ENCODE data around the gene POU6F1. TPM values are rescaled to one million over a fixed set of nuclear protein-coding genes. Genes with fewer than 3 reads are reported as not detected.

Gene POU6F1
- total RNA-seq, 1 experiment from 2014 or later: 6.9 TPM

GRCh38 chr12:51187370-51187987 lies 30.4 kb downstream of the POU6F1 start:
- Histone ChIP-seq H3F3A (ENCODE audit: low read length, unreplicated experiment) (no peaks in the 10 kb centered on the region), H3K27me3 (ENCODE audit: low read length) (no peaks in the 10 kb centered on the region), H2AFZ (ENCODE audit: low read length) (no peak overlapping the region), H3K9ac (ENCODE audit: low read length) (no peak overlapping the region), H3K9me3 (ENCODE audit: low read length) (no peaks in the 10 kb centered on the region), H3K4me2 (ENCODE audit: low read length) (no peak overlapping the region), H3K27ac (ENCODE audit: low read length) (no peak overlapping the region), H3K4me3 (ENCODE audit: low read length) (no peak overlapping the region), H4K20me1 (ENCODE audit: low read length) (no peaks in the 10 kb centered on the region), H3K9me2 (replicated peaks; ENCODE audit: low read length) (no peaks in the 10 kb centered on the region), H3K36me3 (ENCODE audit: low read depth, low read length) (no peaks in the 10 kb centered on the region), H3K4me1 (ENCODE audit: insufficient read depth, low read length) (no peaks in the 10 kb centered on the region), H3K79me2 (ENCODE audit: low read length) (no peaks in the 10 kb centered on the region)
- no TSS peak for BruUV-seq (replicated peaks)
- intact Hi-C loops (cut with micrococcal nuclease): no loop called here
- ChIA-PET CTCF (no interaction called here), POLR2A (ENCODE audit: unreplicated experiment) (no interaction called here)
- DNase-seq (no peak), ATAC-seq (no peak)
- no peak for TF ChIP-seq EZH2 (IDR thresholded peaks at IDR 0.05; ENCODE audit: low read length, unreplicated experiment)

DNA sequence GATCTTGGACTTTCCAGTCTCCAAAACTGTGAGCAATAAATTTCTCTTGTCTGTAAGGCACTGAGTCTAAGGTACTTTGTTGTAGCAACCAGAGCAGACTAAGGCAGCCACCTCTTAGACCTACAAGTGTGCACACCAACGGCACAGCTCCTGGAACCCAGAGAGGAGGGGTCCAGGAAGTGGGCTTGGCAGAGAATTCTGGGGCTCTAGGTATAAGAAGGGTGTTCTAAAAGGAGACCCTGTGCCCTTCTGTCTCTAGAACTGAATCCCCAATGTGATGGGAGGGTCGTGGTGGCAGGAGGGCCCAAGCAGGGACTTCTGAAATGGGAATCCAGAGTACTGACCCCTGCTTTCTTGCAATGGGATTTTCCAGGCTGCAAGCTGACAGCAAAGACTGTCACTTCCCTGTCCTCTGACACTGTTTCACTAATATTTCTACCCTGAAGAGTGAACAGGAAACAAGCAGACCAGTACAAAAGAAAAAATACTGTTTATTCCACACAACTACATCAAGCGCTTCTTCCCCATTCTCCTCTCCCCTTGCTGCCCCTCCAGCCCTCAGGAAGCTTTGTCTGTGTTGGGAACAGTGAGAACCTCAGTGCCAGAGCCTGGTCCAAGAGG lies 31.3 kb downstream of the POU6F1 start:
- Histone ChIP-seq H3K27ac (ENCODE audit: low read length) (no peak overlapping the region), H3K9me2 (replicated peaks; ENCODE audit: low read length) (no peaks in the 10 kb centered on the region), H3K9me3 (ENCODE audit: low read length) (no peaks in the 10 kb centered on the region), H3K27me3 (ENCODE audit: low read length) (no peaks in the 10 kb centered on the region), H3F3A (ENCODE audit: low read length, unreplicated experiment) (no peaks in the 10 kb centered on the region), H3K4me3 (ENCODE audit: low read length) (no peak overlapping the region), H3K36me3 (ENCODE audit: low read depth, low read length) (no peaks in the 10 kb centered on the region), H3K79me2 (ENCODE audit: low read length) (no peaks in the 10 kb centered on the region), H4K20me1 (ENCODE audit: low read length) (no peaks in the 10 kb centered on the region), H3K4me1 (ENCODE audit: insufficient read depth, low read length) (no peaks in the 10 kb centered on the region), H3K9ac (ENCODE audit: low read length) (no peak overlapping the region), H3K4me2 (ENCODE audit: low read length) (no peak overlapping the region), H2AFZ (ENCODE audit: low read length) (no peak overlapping the region)
- ChIA-PET POLR2A (ENCODE audit: unreplicated experiment) (no interaction called here), CTCF (no interaction called here)
- DNase-seq (no peak), ATAC-seq (no peak)
- BruUV-seq (replicated peaks): no TSS peak
- no peak for TF ChIP-seq EZH2phosphoT487 (IDR thresholded peaks at IDR 0.05; ENCODE audit: borderline replicate concordance, low read length)
- no peak for TF ChIP-seq CTCF (conservative IDR thresholded peaks at IDR 0.05; ENCODE audit: low read depth, low read length)
- no peak for TF ChIP-seq EZH2 (IDR thresholded peaks at IDR 0.05; ENCODE audit: low read length, unreplicated experiment)
- intact Hi-C loops (cut with micrococcal nuclease): no loop called here

- H3K79me2 ChIP-seq (ENCODE audit: low read length): no peaks in the 10 kb centered on the region
- no peaks in the 10 kb centered on the region for H4K20me1 ChIP-seq (ENCODE audit: low read length)
- CTCF ChIA-PET: no interaction called here
- TF ChIP-seq EZH2phosphoT487 (IDR thresholded peaks at IDR 0.05; ENCODE audit: borderline replicate concordance, low read length) (no peak), EZH2 (IDR thresholded peaks at IDR 0.05; ENCODE audit: low read length, unreplicated experiment) (no peak), CTCF (conservative IDR thresholded peaks at IDR 0.05; ENCODE audit: low read depth, low read length) (no peak)
- H3K27ac ChIP-seq (ENCODE audit: low read length): no peak overlapping the region
- no peak overlapping the region for H3K4me2 ChIP-seq (ENCODE audit: low read length)
- no peaks in the 10 kb centered on the region for H3K9me2 ChIP-seq (replicated peaks; ENCODE audit: low read length)
- H3K4me3 ChIP-seq (ENCODE audit: low read length): no peak overlapping the region
- H3F3A ChIP-seq (ENCODE audit: low read length, unreplicated experiment): no peaks in the 10 kb centered on the region
- intact Hi-C loops (cut with micrococcal nuclease): no loop called here
- no peaks in the 10 kb centered on the region for H3K4me1 ChIP-seq (ENCODE audit: insufficient read depth, low read length)
- H3K36me3 ChIP-seq (ENCODE audit: low read depth, low read length): no peaks in the 10 kb centered on the region
- no peaks in the 10 kb centered on the region for H3K9me3 ChIP-seq (ENCODE audit: low read length)
- H3K9ac ChIP-seq (ENCODE audit: low read length): no peak overlapping the region
- ATAC-seq (no peak), DNase-seq (no peak)
- H2AFZ ChIP-seq (ENCODE audit: low read length): no peak overlapping the region
- H3K27me3 ChIP-seq (ENCODE audit: low read length): no peaks in the 10 kb centered on the region
- POLR2A ChIA-PET (ENCODE audit: unreplicated experiment): no interaction called here
- BruUV-seq (replicated peaks): no TSS peak
Observed at GRCh38 chr12:51185171-51185717, 32.6 kb downstream of the POU6F1 start.

All from PC-3 (cell line).